Measurements from ENCODE around the gene CAB39.

Gene CAB39

GRCh38 chr2:230862292-230862691 is 149.7 kb downstream of the CAB39 start:
- H3K36me3 ChIP-seq (ENCODE audit: control insufficient read depth, insufficient read depth, low read length) = peaks cover 3% of the 10 kb centered on the region
- H3K4me3 ChIP-seq (ENCODE audit: extremely low read depth, insufficient read depth, low read length, poor library complexity, severe bottlenecking) = no peak overlapping the region
- no peaks in the 10 kb centered on the region for H3K9me3 ChIP-seq (ENCODE audit: control insufficient read depth, low read length)
- H3K27ac ChIP-seq (ENCODE audit: low read depth, low read length, severe bottlenecking) = no peak overlapping the region
- peaks cover 15% of the 10 kb centered on the region for H3K4me1 ChIP-seq (ENCODE audit: control insufficient read depth, insufficient read depth, low read length, poor library complexity, severe bottlenecking)
- 86 to 87% methylated on average over 3 to 4 of the region's 5 CpGs for WGBS, 2 experiments (ENCODE audit: insufficient coverage in 2 of 2)

- WGBS, 2 experiments (ENCODE audit: insufficient coverage in 2 of 2) = 89 to 99% methylated on average over 5 to 6 of the region's 8 CpGs
- Histone ChIP-seq H3K27ac (ENCODE audit: low read depth, low read length, severe bottlenecking) (no peak overlapping the region), H3K36me3 (ENCODE audit: control insufficient read depth, insufficient read depth, low read length) (peaks cover 3% of the 10 kb centered on the region), H3K4me1 (ENCODE audit: control insufficient read depth, insufficient read depth, low read length, poor library complexity, severe bottlenecking) (peaks cover 23% of the 10 kb centered on the region), H3K4me3 (ENCODE audit: extremely low read depth, insufficient read depth, low read length, poor library complexity, severe bottlenecking) (no peak overlapping the region), H3K9me3 (ENCODE audit: control insufficient read depth, low read length) (no peaks in the 10 kb centered on the region)
Observed at GRCh38 chr2:230863031-230863430, 150.4 kb downstream of the CAB39 start.

GRCh38 chr2:230863442-230864121 is 150.9 kb downstream of the CAB39 start:
- Histone ChIP-seq H3K4me1 (ENCODE audit: control insufficient read depth, insufficient read depth, low read length, poor library complexity, severe bottlenecking) (peaks cover 28% of the 10 kb centered on the region), H3K4me3 (ENCODE audit: extremely low read depth, insufficient read depth, low read length, poor library complexity, severe bottlenecking) (no peak overlapping the region), H3K36me3 (ENCODE audit: control insufficient read depth, insufficient read depth, low read length) (peaks cover 3% of the 10 kb centered on the region), H3K9me3 (ENCODE audit: control insufficient read depth, low read length) (no peaks in the 10 kb centered on the region), H3K27ac (ENCODE audit: low read depth, low read length, severe bottlenecking) (no peak overlapping the region)
- WGBS, 2 experiments (ENCODE audit: insufficient coverage in 2 of 2) = 81 to 95% methylated on average over 8 to 9 of the region's 13 CpGs

- H3K4me1 ChIP-seq (ENCODE audit: control insufficient read depth, insufficient read depth, low read length, poor library complexity, severe bottlenecking) = peaks cover 34% of the 10 kb centered on the region
- peak overlapping the region; percentile 86 for H3K4me3 ChIP-seq (ENCODE audit: extremely low read depth, insufficient read depth, low read length, poor library complexity, severe bottlenecking)
- no peak overlapping the region for H3K27ac ChIP-seq (ENCODE audit: low read depth, low read length, severe bottlenecking)
- 39 to 40% methylated on average over 16 to 17 of the region's 18 CpGs for WGBS, 2 experiments (ENCODE audit: insufficient coverage in 2 of 2)
- no peaks in the 10 kb centered on the region for H3K9me3 ChIP-seq (ENCODE audit: control insufficient read depth, low read length)
- peaks cover 3% of the 10 kb centered on the region for H3K36me3 ChIP-seq (ENCODE audit: control insufficient read depth, insufficient read depth, low read length)
Observed at GRCh38 chr2:230864122-230864604, 151.5 kb downstream of the CAB39 start.

- Histone ChIP-seq H3K4me1 (ENCODE audit: control insufficient read depth, insufficient read depth, low read length, poor library complexity, severe bottlenecking) (peaks cover 40% of the 10 kb centered on the region), H3K36me3 (ENCODE audit: control insufficient read depth, insufficient read depth, low read length) (peaks cover 3% of the 10 kb centered on the region), H3K4me3 (ENCODE audit: extremely low read depth, insufficient read depth, low read length, poor library complexity, severe bottlenecking) (peak within 1 kb of the TSS; percentile 86), H3K9me3 (ENCODE audit: control insufficient read depth, low read length) (no peaks in the 10 kb centered on the region), H3K27ac (ENCODE audit: low read depth, low read length, severe bottlenecking) (peak within 1 kb of the TSS; percentile 87)
- WGBS, 2 experiments (ENCODE audit: insufficient coverage in 2 of 2) = 0 to 1% methylated on average over 31 to 52 of the region's 76 CpGs
Observed at GRCh38 chr2:230864605-230865306, 152.1 kb downstream of the CAB39 start, which contains the start of gene ITM2C. Gene ITM2C, plus strand, starts transcription at chr2:230864942. Its CDS starts 84 bp downstream, at chr2:230865026.

GRCh38 chr2:230865307-230865765 is 152.7 kb downstream of the CAB39 start:
- Histone ChIP-seq H3K27ac (ENCODE audit: low read depth, low read length, severe bottlenecking) (peak overlapping the region; percentile 87), H3K36me3 (ENCODE audit: control insufficient read depth, insufficient read depth, low read length) (peaks cover 3% of the 10 kb centered on the region), H3K4me3 (ENCODE audit: extremely low read depth, insufficient read depth, low read length, poor library complexity, severe bottlenecking) (peak overlapping the region; percentile 86), H3K4me1 (ENCODE audit: control insufficient read depth, insufficient read depth, low read length, poor library complexity, severe bottlenecking) (peaks cover 45% of the 10 kb centered on the region), H3K9me3 (ENCODE audit: control insufficient read depth, low read length) (no peaks in the 10 kb centered on the region)
- WGBS, 2 experiments (ENCODE audit: insufficient coverage in 2 of 2) = 1 to 2% methylated on average over 8 to 11 of the region's 24 CpGs

GRCh38 chr2:230865766-230866755 is 153.4 kb downstream of the CAB39 start:
- H3K9me3 ChIP-seq (ENCODE audit: control insufficient read depth, low read length) = no peaks in the 10 kb centered on the region
- WGBS, 2 experiments (ENCODE audit: insufficient coverage in 2 of 2) = 4% methylated on average over 16 to 27 of the region's 35 CpGs
- peaks cover 53% of the 10 kb centered on the region for H3K4me1 ChIP-seq (ENCODE audit: control insufficient read depth, insufficient read depth, low read length, poor library complexity, severe bottlenecking)
- peaks cover 3% of the 10 kb centered on the region for H3K36me3 ChIP-seq (ENCODE audit: control insufficient read depth, insufficient read depth, low read length)
- H3K4me3 ChIP-seq (ENCODE audit: extremely low read depth, insufficient read depth, low read length, poor library complexity, severe bottlenecking) = peak overlapping the region; percentile 86
- H3K27ac ChIP-seq (ENCODE audit: low read depth, low read length, severe bottlenecking) = peak overlapping the region; percentile 87

GRCh38 chr2:230866756-230867523 is 154.3 kb downstream of the CAB39 start:
- Histone ChIP-seq H3K4me3 (ENCODE audit: extremely low read depth, insufficient read depth, low read length, poor library complexity, severe bottlenecking) (peak overlapping the region; percentile 86), H3K9me3 (ENCODE audit: control insufficient read depth, low read length) (no peaks in the 10 kb centered on the region), H3K4me1 (ENCODE audit: control insufficient read depth, insufficient read depth, low read length, poor library complexity, severe bottlenecking) (peaks cover 60% of the 10 kb centered on the region), H3K36me3 (ENCODE audit: control insufficient read depth, insufficient read depth, low read length) (peaks cover 10% of the 10 kb centered on the region), H3K27ac (ENCODE audit: low read depth, low read length, severe bottlenecking) (no peak overlapping the region)
- 40 to 54% methylated on average over 9 of the region's 13 CpGs for WGBS, 2 experiments (ENCODE audit: insufficient coverage in 2 of 2)

- WGBS, 2 experiments (ENCODE audit: insufficient coverage in 2 of 2) = 16 to 26% methylated on average over 9 to 11 of the region's 15 CpGs
- H3K4me3 ChIP-seq (ENCODE audit: extremely low read depth, insufficient read depth, low read length, poor library complexity, severe bottlenecking) = no peak overlapping the region
- peaks cover 65% of the 10 kb centered on the region for H3K4me1 ChIP-seq (ENCODE audit: control insufficient read depth, insufficient read depth, low read length, poor library complexity, severe bottlenecking)
Observed at GRCh38 chr2:230868161-230868946, 155.7 kb downstream of the CAB39 start.

More at GRCh38 chr2:230868161-230868946, 155.7 kb downstream of the CAB39 start:
- Histone ChIP-seq H3K27ac (ENCODE audit: low read depth, low read length, severe bottlenecking) (peak overlapping the region; percentile 49), H3K9me3 (ENCODE audit: control insufficient read depth, low read length) (no peaks in the 10 kb centered on the region), H3K36me3 (ENCODE audit: control insufficient read depth, insufficient read depth, low read length) (peaks cover 25% of the 10 kb centered on the region)
